SU-DHL-6 (cell line): ENCODE measurements around the gene METTL14.

ENCODE experiments used
- EZH2phosphoT487 ChIP-seq: fragments of 200-600 bp; sonication (generic), shearing (Covaris generic); conservative IDR thresholded peaks from 2 replicates; pipeline ENCODE4 v1.6.1; 2018; ENCODE audit warnings: mild to moderate bottlenecking, antibody characterized with exemption, low read length, moderate library complexity, mixed read lengths
- TF ChIP-seq, protein P1 (sequence below): fragments of 200-600 bp; sonication (generic); IDR thresholded peaks from one replicate; pipeline ENCODE4 v1.5.1; 2017; ENCODE audit warnings: antibody characterized with exemption, mild to moderate bottlenecking, low read length, moderate library complexity; ENCODE audit not compliant: insufficient read depth, poor library complexity, severe bottlenecking

DNA sequence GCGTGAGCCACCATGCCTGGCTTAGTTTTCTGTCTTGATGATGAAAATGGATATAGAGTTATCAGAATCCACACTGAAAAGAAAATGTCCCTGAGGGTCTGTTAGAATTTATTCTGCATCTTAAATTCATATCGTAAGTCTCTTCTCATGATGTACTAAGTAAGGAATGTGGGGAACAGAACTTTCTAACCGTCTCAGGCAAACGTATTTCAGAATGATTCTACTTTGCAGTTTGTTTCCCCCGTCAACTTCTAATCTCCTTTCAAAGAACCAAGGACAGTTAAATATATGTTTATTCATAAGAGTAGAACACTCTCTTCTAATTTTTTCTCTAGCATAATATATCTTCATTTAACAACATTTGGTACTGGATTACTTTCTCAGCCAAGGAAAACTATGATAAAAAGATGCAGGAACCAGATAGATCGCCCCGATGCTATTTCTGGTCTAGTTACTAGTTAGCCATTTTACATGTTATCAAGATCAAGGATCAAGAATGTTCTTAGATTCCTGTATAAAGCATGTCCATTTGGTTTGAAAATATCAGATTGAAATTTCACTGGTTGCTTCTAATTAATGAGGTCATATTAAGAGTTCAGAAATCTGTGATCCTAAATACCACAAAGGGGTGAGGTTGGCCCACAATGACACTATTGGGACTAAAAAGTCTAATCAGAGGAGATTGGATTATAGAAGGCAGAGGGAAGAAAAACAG is 49.5 kb downstream of the METTL14 start:
- TF ChIP-seq, protein P1, sequence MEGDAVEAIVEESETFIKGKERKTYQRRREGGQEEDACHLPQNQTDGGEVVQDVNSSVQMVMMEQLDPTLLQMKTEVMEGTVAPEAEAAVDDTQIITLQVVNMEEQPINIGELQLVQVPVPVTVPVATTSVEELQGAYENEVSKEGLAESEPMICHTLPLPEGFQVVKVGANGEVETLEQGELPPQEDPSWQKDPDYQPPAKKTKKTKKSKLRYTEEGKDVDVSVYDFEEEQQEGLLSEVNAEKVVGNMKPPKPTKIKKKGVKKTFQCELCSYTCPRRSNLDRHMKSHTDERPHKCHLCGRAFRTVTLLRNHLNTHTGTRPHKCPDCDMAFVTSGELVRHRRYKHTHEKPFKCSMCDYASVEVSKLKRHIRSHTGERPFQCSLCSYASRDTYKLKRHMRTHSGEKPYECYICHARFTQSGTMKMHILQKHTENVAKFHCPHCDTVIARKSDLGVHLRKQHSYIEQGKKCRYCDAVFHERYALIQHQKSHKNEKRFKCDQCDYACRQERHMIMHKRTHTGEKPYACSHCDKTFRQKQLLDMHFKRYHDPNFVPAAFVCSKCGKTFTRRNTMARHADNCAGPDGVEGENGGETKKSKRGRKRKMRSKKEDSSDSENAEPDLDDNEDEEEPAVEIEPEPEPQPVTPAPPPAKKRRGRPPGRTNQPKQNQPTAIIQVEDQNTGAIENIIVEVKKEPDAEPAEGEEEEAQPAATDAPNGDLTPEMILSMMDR: no peak
- no peak for TF ChIP-seq EZH2phosphoT487
